ENCODE data around the gene AJM1. TPM values are rescaled to one million over a fixed set of nuclear protein-coding genes. Genes with fewer than 3 reads are reported as not detected.

Gene AJM1
- total and polyA plus RNA-seq, 2 of the 8 experiments (the other 6 are each of a cell fraction or from before 2014, with no cell fraction given) = 0.12 to 0.97 TPM

- TF ChIP-seq MAX (IDR thresholded peaks at IDR 0.05) = no peak
- no peak for TF ChIP-seq USF2 (IDR thresholded peaks at IDR 0.05; ENCODE audit: low read length)
- TF ChIP-seq ATF2 (IDR thresholded peaks at IDR 0.05; ENCODE audit: low read length) = no peak
- TF ChIP-seq BRCA1 (IDR thresholded peaks at IDR 0.05; ENCODE audit: low read depth, low read length) = no peak
- TF ChIP-seq BACH1 (IDR thresholded peaks at IDR 0.05; ENCODE audit: low read length) = no peak
Observed at GRCh38 chr9:136862849-136863622, 20.8 kb downstream of the AJM1 start (continued).

Measured in H1 (cell line).